Epithelial cell of esophagus (primary cell): ENCODE measurements around the gene GALNT7.

ENCODE experiments used
- DNase-seq: peaks from one replicate; pipeline ENCODE4 v3.0.0; 2010; ENCODE audit warnings: low read depth
- H3K4me3 ChIP-seq: 2 replicates; pipeline ENCODE4 v1.5.1; 2011; ENCODE audit warnings: mild to moderate bottlenecking, low read length, control low read depth
- CTCF ChIP-seq: IDR thresholded peaks from 2 replicates; pipeline ENCODE4 v1.5.1; 2011; ENCODE audit warnings: low read depth, mild to moderate bottlenecking, low read length, control low read depth, inconsistent platforms; ENCODE audit not compliant: insufficient read depth; ENCODE audit errors: missing control alignments

Gene GALNT7

GRCh38 chr4:173237152-173237551, 68.5 kb downstream of the GALNT7 start:
- DNase-seq = no peak
- no peak overlapping the region for H3K4me3 ChIP-seq
- no peak for TF ChIP-seq CTCF

GRCh38 chr4:173237762-173238161, 69.2 kb downstream of the GALNT7 start:
- DNase-seq = no peak
- TF ChIP-seq CTCF = no peak
- H3K4me3 ChIP-seq = no peak overlapping the region

- no peak for DNase-seq
- TF ChIP-seq CTCF = no peak
- H3K4me3 ChIP-seq = no peak overlapping the region
Measured at GRCh38 chr4:173240696-173241095, 72.1 kb downstream of the GALNT7 start.

- DNase-seq = peak; percentile 47
- no peak for TF ChIP-seq CTCF
- no peak overlapping the region for H3K4me3 ChIP-seq
Measured at GRCh38 chr4:173242466-173243250, 74.0 kb downstream of the GALNT7 start.

- peak; percentile 92 for DNase-seq
- H3K4me3 ChIP-seq = no peak overlapping the region
- no peak for TF ChIP-seq CTCF
Measured at GRCh38 chr4:173243321-173243720, 74.7 kb downstream of the GALNT7 start.

- H3K4me3 ChIP-seq = no peak overlapping the region
- no peak for TF ChIP-seq CTCF
- DNase-seq = no peak
Measured at GRCh38 chr4:173243917-173244658, 75.5 kb downstream of the GALNT7 start.
